Activated CD4-positive, alpha-beta T cell treated with anti-CD3 and anti-CD28 coated beads, Interleukin-2, Interleukin-6, amounts not matched to agents 100 ng/mL and 50 ng/mL, durations not matched to agents 16 hours and 8 hours (primary cell): ENCODE results near the gene CIB4.
"Not testable (repeated sequence)": the region's sequence is repeated elsewhere in the genome, so short reads cannot be mapped to it uniquely, and the experiment has no call there.

Experiments used
- DNase-seq: peaks from one replicate; pipeline ENCODE4 v3.0.0-alpha.2; 2020

CIB4 gene

GRCh38 chr2:26580151-26580550 lies 61.0 kb downstream of the CIB4 start:
- no peak for DNase-seq

GRCh38 chr2:26579723-26580040 lies 61.5 kb downstream of the CIB4 start:
- DNase-seq = no peak

GRCh38 chr2:26579025-26579722 lies 62.0 kb downstream of the CIB4 start:
- DNase-seq = no peak

GRCh38 chr2:26578581-26578980 lies 62.6 kb downstream of the CIB4 start:
- no peak for DNase-seq

DNA sequence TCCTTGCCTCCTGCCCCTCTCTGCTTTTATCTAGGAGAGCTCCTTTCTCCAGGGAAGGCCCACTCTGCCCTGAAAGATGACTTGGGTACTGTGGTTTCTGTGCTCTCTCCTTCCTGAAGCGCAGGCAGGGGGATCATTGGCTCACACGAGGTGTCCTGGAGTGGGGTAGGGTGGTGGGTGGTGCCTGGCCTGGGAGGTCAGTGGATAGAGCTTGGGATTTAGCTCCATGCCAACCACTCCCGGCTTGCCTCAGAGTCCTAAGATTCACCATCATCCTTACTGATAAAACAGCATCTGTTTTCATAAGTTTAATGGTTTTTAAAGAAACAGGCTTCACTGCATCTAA lies 63.1 kb downstream of the CIB4 start:
- no peak for DNase-seq

- peak; percentile 74 for DNase-seq
Measured at GRCh38 chr2:26577442-26578112, 63.6 kb downstream of the CIB4 start.

DNA sequence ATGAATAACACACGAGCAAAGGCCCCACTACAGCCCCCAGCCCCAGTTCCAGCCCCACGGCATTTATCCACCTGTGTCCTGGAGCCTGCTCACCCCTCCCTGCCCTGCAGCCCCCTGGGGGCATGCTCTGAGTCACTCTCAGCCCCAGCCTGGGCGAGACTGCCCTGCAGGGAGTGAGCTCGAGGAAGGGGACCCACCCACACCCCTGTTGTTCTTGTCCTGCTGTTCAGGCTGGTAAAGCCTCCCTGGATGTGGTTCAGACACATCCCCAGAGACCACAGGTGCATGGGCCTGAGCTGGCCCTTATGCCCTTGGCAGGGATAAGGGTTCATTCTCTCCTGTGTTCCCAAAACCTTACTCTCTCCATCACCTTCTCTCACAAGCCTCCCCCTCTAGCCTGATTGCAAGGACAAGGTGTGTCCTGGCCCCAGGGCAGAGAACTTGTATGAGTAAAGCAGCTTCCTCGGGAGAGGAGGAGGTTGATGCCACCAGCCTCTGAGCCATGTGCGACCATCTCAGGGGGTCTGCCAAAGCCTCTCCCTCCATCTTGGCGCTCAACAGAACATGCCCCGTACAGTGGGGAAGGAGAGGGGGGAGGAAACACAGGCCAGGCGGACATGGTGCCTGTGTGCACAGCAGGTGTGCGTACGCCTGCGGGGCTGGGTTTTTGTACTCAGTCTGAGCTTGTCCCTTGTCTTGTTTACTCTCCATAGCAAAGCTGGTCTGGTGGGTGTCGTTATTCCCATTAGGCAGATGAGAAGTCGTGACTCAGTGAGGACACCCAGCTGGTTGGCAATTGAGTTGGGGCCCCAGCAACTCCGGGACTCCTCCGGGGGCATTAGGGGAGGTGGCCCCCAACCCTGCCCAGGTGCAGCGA lies 64.4 kb downstream of the CIB4 start:
- DNase-seq = no peak

DNA sequence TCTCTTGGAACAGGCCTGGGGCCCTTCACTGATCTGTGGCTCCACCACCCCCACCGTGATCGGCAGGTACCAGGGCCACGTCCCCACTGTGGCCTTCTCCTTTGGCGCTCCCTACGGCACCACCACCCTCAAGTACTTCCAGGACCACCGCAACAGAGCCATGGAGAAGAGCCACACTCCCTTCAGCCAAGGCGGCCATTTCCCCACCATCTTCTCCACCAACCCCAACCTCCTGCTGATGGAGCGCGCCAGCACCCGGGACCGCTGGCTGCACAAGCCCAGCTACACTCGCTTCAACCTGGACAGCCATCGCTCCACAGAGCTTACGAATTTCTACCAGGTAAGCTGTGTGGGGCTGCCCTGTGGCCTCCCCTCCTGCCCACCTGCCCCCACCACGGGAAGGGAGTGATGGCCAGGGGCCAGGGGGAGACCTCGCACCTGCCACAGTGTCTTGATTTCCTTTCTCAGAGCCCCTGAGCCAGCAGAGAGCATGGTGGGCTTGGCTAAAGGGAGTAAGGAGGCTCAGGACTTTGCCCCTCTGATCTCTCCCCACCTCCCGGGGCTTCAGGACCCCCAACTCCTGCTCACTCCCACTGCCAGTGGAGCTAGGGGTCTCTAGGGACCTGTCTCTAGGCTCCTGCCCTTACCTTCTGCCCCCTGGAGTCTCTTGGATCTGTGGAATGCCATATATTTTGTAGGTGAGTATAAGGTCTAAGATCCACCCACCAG lies 65.2 kb downstream of the CIB4 start:
- DNase-seq = no peak

DNA sequence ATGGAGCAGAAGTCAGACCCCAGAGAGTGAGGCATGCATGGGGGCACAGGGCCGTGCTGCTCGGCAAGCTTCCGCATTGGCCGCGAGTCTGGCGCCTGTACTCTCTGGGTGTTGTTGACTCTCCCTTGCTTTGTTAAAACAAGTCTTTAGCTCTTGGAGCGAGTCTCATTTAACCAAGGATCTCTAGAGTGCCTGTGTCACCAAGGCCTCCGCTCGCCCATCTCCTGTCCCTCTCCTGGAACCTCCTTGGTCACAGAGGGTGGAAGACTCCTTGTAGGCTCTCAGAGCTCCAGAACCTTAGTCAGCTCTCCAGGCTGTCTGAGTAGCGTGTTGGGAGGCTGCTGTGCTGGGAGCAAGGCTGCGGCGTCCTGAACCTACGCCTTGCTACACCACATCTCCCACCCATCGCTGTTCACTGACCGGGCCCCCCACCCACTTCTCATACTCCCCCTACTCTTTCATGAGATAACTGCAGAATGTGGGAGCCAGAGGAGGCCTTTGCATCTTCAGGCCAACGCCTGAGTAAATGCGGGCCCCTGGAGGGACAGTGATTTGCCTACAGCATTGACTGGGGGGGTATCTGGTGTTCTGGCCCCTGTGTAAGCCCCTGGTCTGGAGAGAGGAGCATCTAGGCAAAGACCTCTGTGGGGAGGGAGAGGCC lies 66.1 kb downstream of the CIB4 start:
- no peak for DNase-seq

DNA sequence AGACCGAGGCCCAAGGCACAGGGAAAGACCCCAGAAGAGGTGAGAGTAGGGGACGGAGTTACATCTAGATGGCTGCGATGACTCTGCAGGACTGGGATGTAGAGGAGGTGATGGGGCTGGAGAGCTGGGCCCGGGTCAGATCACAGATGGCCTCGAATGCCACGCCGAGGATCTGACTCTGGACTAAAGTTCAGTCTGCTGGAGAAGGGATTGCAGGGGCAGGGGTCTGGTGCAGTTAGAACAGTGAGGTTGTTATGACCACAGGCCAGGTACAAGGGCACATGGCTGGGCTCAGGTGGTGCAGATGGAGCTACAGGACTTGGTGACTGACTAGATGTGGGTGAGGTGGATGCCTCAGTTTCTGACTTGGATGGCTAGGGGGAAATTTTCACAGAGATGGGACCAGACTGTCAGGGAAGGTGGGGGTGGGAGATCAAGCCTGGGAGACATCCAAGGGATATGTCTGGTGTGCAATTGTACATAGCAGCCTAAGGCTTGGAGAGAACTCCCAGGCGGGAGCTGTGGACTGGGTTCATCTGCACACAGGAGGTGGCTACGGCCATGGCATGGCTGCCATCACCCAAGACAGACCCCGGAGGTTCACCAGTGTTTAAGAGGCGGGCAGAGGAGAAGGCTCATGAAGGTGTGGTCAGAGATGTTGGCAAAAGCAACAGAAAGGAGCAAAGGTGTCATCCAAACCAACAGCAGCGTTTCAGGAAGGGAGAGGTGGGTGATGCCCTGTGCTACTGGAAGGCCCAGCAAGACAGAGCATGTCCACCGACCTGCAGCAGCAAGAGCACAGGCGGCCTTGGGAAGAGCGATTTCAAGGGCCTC lies 66.9 kb downstream of the CIB4 start:
- DNase-seq = no peak

DNA sequence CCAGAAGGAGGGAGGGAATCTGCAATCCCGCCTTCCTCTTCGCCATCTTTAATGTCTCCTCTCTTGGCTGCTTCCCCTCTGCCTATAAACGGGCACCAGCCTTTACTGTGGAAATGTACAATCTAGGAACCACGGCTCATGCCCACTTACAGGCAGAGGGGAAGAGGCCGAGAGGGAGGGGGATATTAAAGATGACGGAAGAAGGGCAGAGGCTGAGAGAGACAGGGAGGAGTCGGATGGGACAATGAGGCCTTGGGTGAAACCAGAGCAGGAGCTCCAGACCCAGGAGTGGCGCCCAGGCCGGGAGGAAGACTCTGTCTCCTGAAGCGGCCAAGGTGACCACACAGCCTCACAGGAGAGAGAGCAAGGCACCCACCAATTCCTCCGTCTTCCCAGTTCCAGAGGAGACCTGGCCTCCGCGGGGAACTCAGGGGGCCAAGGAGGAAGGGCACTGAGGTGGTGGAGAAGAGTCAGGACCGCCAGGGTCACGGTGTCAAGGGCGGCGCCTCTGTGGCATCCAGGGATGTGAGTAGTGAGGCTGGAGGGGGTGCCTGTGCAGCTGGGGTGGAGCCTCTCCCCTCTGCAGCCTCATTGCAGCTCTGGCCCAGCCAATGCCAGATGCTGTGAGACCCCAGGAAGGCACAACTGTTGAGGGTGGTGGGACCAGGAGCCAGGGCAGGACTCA lies 67.8 kb downstream of the CIB4 start:
- DNase-seq = no peak

DNA sequence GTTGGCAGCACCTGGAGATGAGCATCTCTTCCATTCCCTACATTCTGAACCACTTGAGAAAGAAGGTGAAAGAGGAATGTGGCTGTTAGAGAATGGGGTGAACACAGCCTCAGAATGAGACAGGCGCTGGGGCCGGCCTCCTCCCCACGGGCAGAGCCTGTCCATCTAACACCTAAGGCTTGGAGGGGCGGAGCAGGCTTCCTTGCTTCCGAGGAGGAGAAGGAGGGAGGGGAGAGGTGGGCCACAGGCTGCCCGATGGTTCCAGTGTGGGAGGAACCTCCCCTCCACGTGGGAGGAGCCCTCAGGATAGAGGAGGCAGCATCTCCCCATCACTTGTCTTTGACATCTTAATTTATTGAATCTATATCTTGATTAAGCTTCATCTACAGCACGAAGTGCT lies 68.6 kb downstream of the CIB4 start:
- no peak for DNase-seq

- no peak for DNase-seq
Measured at GRCh38 chr2:26571316-26571715, 69.8 kb downstream of the CIB4 start.

DNA sequence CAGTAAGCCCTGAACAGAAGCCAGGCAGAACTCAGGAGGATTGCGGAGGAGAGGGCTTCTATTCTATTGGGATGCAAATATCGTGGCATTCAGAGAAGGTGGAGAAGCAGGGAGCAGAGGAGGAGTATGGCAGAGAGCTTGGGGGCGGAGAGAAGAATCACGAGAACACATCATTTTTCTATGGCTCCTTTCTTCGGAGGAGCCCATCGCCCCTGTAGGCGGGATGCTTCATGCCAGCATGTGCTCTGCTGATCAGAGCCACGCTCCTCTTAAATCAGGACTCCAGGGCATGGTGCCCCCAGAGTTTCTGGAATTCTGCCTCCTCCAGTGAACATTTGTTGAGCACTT lies 71.1 kb downstream of the CIB4 start:
- no peak for DNase-seq

DNA sequence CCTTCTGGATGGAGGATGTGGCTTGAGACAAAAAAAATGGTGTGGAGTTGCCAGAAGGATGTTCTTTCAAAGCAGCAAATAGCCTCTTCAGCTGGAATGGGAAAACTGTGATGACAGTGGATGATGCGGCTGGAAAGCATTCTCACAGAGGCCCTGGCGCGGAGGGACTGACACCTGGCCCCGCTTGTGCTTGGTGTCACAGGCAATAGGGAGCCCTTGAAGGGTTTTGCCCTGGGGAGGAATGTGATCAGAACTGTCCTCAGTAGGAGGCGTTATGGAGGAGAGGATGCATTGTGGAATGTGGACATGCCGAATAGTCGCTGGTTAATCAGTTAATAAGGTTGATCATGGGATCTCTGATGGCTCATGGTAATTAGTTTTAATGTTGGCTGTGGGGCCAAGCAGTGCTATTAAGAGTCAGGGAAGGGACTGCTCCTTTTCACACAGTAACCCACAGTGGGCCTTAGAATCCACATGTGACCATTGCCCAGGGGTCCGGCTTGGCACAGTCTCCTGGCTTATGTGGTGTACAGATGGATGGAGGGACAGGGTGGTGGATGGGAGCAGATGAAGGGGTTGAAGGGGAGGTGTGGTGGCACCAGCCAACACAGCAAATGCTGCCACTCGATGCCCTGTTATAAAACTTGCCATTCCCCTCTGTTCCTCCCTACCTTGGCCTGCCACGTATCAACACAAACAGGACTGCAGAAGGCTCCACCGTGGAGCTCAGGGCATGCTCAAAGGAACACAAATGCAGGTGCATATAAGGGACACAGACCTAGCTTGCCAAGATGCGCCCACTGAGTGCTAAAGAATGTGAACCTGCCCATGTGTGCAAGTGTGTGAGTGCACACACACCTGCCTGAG lies 71.7 kb downstream of the CIB4 start:
- no peak for DNase-seq

DNA sequence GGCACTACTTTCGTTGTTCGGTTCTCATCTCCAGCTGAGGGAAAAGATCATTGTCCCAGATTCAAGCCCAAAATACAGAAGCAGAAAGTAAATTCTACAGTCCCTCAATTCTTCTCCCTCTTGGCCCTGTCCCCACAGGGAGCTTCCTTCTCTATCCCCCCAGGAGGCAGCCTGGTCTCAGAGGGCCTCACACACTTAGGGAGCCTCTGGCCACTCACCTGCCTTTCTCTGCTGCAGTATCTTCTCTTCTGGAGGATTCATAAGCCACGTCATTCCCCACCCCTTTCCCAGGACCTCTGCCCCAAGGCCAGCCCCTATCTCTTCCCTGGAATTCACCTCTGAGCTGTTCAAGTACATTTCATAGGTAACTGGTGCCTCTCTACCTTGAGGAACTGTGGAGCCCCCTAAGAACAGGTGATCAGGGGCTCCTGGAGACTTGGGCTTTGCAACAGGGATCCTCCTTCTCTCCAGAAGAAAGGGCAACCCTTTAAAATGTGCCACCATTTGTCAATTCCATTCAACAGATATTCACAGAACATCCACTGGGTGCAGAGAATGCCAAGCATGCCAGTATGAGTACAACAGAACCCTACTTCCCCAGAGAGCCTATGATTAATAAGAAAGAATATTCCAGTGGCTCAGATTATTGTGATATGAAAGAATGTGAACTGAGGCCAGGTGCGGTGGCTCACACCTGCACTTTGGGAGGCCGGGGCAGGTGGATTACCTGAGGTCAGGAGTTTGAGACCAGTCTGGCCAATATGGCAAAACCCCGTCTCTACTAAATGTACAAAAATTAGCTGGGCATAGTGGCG lies 72.9 kb downstream of the CIB4 start:
- DNase-seq = no peak

GRCh38 chr2:26567534-26567933 lies 73.6 kb downstream of the CIB4 start:
- DNase-seq = no peak

- not testable (repeated sequence) for DNase-seq
Measured at GRCh38 chr2:26566731-26567130, 74.4 kb downstream of the CIB4 start.

- no peak for DNase-seq
Measured at GRCh38 chr2:26566081-26566375, 75.1 kb downstream of the CIB4 start.
